Measurements from ENCODE around the gene CDH4. TPM values are rescaled to one million over a fixed set of nuclear protein-coding genes. Genes with fewer than 3 reads are reported as not detected.

Gene CDH4
- polyA plus RNA-seq, 4 donors, result 0.09 to 4.1 (median 0.25) TPM

DNA sequence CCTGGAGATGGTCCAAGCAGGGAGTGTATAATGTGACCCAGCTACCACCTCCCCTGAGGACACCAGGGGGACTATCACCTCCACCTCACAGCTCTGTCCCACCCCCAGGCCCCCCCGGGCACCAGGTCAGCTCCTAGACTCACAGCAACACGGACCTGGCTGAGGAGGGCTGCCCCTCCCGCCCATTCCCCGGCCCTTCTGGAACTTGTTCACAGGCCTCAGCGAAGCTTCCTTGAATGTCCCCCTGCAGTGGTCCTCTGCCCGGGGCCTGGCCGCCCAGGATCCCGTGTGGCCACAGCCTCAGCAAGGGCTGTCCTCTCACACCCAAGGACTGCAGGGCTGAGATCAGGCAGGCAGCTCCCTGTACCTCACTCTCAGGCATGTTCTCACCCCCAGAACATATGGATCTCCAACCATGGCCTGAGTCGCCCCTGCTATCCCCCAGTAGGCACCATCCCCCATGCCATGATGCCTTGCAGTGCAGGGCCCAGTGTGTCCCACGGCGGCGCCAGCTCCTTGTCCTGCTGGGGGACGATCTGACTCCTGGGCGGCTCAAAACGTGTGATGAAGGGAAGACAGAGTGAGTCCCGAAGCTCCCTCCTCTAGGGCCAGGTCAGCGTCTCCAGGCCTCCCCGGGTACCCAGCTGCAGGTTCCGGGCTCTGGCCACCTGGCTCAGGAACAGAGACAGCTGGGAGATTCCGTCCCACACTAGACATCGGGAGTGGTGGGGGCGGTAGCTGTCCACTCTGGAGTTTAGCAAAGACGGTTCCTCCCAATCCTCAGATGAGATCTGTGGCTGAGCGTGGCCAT, 655.2 kb downstream of the CDH4 start:
- Histone ChIP-seq H3K27me3 (ENCODE audit: control insufficient read depth in 3 of 3, insufficient read depth in 3 of 3, low read length in 3 of 3) (no peaks in the 10 kb centered on the region), H3K36me3 (ENCODE audit: control insufficient read depth in 3 of 3, insufficient read depth in 2 of 3, low read depth in 1 of 3, low read length in 3 of 3) (no peaks in the 10 kb centered on the region), H3K27ac (ENCODE audit: low read depth in 1 of 3, low read length in 2 of 3) (no peak overlapping the region), H3K9me3 (ENCODE audit: control insufficient read depth in 2 of 2, insufficient read depth in 1 of 2, low read depth in 1 of 2, low read length in 1 of 2) (peaks cover 0 to 2% of the 10 kb centered on the region in 2 donors), H3K4me3 (ENCODE audit: low read depth in 1 of 3, low read length in 3 of 3) (no peak overlapping the region), H3K4me1 (ENCODE audit: control insufficient read depth in 3 of 3, insufficient read depth in 2 of 3, low read depth in 1 of 3, low read length in 2 of 3) (no peaks in the 10 kb centered on the region)
- DNase-seq, result no peak
- WGBS, 3 donors, result 79 to 82% (median 81%) methylated on average over 24 of the region's 24 CpGs
- no peak for FAIRE-seq

DNA sequence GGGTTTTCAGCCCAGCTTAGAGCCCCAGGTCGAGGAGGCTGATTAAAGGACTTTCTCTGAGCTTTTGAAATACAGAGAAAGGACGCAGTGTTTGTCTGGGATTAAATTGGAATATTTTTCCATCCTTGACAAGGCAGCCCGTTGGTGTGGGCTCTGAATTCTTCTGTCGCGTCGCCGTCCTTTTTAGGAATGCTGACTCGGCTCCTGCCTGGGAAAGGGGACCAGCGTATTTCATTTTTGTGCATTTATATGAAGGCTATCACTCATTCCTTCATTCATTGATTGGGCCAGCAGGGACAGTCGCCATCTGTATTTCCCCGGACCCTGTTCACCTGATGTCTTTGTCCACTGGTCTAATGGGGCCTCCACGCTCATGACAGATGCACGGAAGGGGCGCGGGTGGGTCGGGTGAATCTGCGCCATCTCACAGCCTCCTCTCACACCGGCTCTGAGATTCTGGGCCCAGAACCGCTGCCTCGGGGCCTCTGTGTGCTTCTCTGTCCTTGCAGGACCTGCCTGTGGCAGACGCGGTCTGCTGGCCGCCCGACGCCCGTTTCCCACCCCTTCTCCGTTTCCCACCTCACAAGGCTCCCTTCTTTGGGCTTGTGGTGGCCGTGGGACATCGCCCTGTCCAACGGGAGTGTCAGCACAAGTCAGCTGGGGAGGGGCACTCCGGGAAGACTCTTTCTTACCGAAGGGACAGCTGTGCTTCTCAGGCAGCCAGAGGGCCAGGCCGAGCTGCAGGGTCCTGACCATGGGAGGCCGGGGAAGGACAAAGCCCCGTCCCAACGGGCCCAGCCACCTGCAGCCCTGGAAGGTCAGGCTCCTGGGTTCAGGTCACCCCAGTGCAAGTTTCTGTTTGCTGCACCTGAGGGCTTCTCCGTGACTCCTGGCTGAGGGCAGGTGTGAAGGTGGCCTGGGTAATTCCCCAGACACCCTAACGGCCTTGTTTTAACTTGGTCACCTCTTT, 656.3 kb downstream of the CDH4 start:
- Histone ChIP-seq H3K27me3 (ENCODE audit: control insufficient read depth in 3 of 3, insufficient read depth in 3 of 3, low read length in 3 of 3) (no peaks in the 10 kb centered on the region), H3K9me3 (ENCODE audit: control insufficient read depth in 2 of 2, insufficient read depth in 1 of 2, low read depth in 1 of 2, low read length in 1 of 2) (peaks cover 0 to 2% of the 10 kb centered on the region in 2 donors), H3K4me1 (ENCODE audit: control insufficient read depth in 3 of 3, insufficient read depth in 2 of 3, low read depth in 1 of 3, low read length in 2 of 3) (no peaks in the 10 kb centered on the region), H3K27ac (ENCODE audit: low read depth in 1 of 3, low read length in 2 of 3) (no peak overlapping the region), H3K4me3 (ENCODE audit: low read depth in 1 of 3, low read length in 3 of 3) (no peak overlapping the region), H3K36me3 (ENCODE audit: control insufficient read depth in 3 of 3, insufficient read depth in 2 of 3, low read depth in 1 of 3, low read length in 3 of 3) (no peaks in the 10 kb centered on the region)
- DNase-seq (no peak), FAIRE-seq (no peak)
- 71 to 78% (median 72%) methylated on average over 38 of the region's 38 CpGs for WGBS, 3 donors

- no peaks in the 10 kb centered on the region for H3K27me3 ChIP-seq (ENCODE audit: control insufficient read depth in 3 of 3, insufficient read depth in 3 of 3, low read length in 3 of 3)
- WGBS, 3 donors, result 77 to 82% (median 78%) methylated on average over 9 of the region's 9 CpGs
- no peak overlapping the region for H3K27ac ChIP-seq (ENCODE audit: low read depth in 1 of 3, low read length in 2 of 3)
- H3K36me3 ChIP-seq (ENCODE audit: control insufficient read depth in 3 of 3, insufficient read depth in 2 of 3, low read depth in 1 of 3, low read length in 3 of 3), result no peaks in the 10 kb centered on the region
- no peak overlapping the region for H3K4me3 ChIP-seq (ENCODE audit: low read depth in 1 of 3, low read length in 3 of 3)
- H3K9me3 ChIP-seq (ENCODE audit: control insufficient read depth in 2 of 2, insufficient read depth in 1 of 2, low read depth in 1 of 2, low read length in 1 of 2), result peaks cover 0 to 2% of the 10 kb centered on the region in 2 donors
- no peak for DNase-seq
- no peak for FAIRE-seq
- H3K4me1 ChIP-seq (ENCODE audit: control insufficient read depth in 3 of 3, insufficient read depth in 2 of 3, low read depth in 1 of 3, low read length in 2 of 3), result no peaks in the 10 kb centered on the region
These were observed 657.0 kb downstream of the CDH4 start for GRCh38 chr20:61909028-61909427.

- H3K36me3 ChIP-seq (ENCODE audit: control insufficient read depth in 3 of 3, insufficient read depth in 2 of 3, low read depth in 1 of 3, low read length in 3 of 3), result no peaks in the 10 kb centered on the region
- whole genome bisulfite sequencing, 3 donors, result 47 to 72% (median 56%) methylated on average over 14 of the region's 14 CpGs
- no peaks in the 10 kb centered on the region for H3K4me1 ChIP-seq (ENCODE audit: control insufficient read depth in 3 of 3, insufficient read depth in 2 of 3, low read depth in 1 of 3, low read length in 2 of 3)
- H3K27me3 ChIP-seq (ENCODE audit: control insufficient read depth in 3 of 3, insufficient read depth in 3 of 3, low read length in 3 of 3), result no peaks in the 10 kb centered on the region
- H3K27ac ChIP-seq (ENCODE audit: low read depth in 1 of 3, low read length in 2 of 3), result no peak overlapping the region
- no peak for DNase-seq
- peaks cover 0 to 2% of the 10 kb centered on the region in 2 donors for H3K9me3 ChIP-seq (ENCODE audit: control insufficient read depth in 2 of 2, insufficient read depth in 1 of 2, low read depth in 1 of 2, low read length in 1 of 2)
- no peak overlapping the region for H3K4me3 ChIP-seq (ENCODE audit: low read depth in 1 of 3, low read length in 3 of 3)
- FAIRE-seq, result no peak
These were observed 657.8 kb downstream of the CDH4 start for GRCh38 chr20:61909821-61910220.

- H3K4me3 ChIP-seq (ENCODE audit: low read depth in 1 of 3, low read length in 3 of 3), result no peak overlapping the region
- peaks cover 0 to 2% of the 10 kb centered on the region in 2 donors for H3K9me3 ChIP-seq (ENCODE audit: control insufficient read depth in 2 of 2, insufficient read depth in 1 of 2, low read depth in 1 of 2, low read length in 1 of 2)
- 68 to 70% (median 69%) methylated on average over 7 of the region's 7 CpGs for WGBS, 3 donors
- no peak overlapping the region for H3K27ac ChIP-seq (ENCODE audit: low read depth in 1 of 3, low read length in 2 of 3)
- H3K4me1 ChIP-seq (ENCODE audit: control insufficient read depth in 3 of 3, insufficient read depth in 2 of 3, low read depth in 1 of 3, low read length in 2 of 3), result no peaks in the 10 kb centered on the region
- FAIRE-seq (no peak), DNase-seq (no peak)
- H3K36me3 ChIP-seq (ENCODE audit: control insufficient read depth in 3 of 3, insufficient read depth in 2 of 3, low read depth in 1 of 3, low read length in 3 of 3), result no peaks in the 10 kb centered on the region
- no peaks in the 10 kb centered on the region for H3K27me3 ChIP-seq (ENCODE audit: control insufficient read depth in 3 of 3, insufficient read depth in 3 of 3, low read length in 3 of 3)
These were observed 659.8 kb downstream of the CDH4 start for GRCh38 chr20:61911824-61912223.

GRCh38 chr20:61912665-61913422, 660.8 kb downstream of the CDH4 start:
- no peak for FAIRE-seq
- DNase-seq, result no peak
- Histone ChIP-seq H3K4me3 (ENCODE audit: low read depth in 1 of 3, low read length in 3 of 3) (no peak overlapping the region), H3K27me3 (ENCODE audit: control insufficient read depth in 3 of 3, insufficient read depth in 3 of 3, low read length in 3 of 3) (no peaks in the 10 kb centered on the region), H3K27ac (ENCODE audit: low read depth in 1 of 3, low read length in 2 of 3) (no peak overlapping the region), H3K36me3 (ENCODE audit: control insufficient read depth in 3 of 3, insufficient read depth in 2 of 3, low read depth in 1 of 3, low read length in 3 of 3) (no peaks in the 10 kb centered on the region), H3K9me3 (ENCODE audit: control insufficient read depth in 2 of 2, insufficient read depth in 1 of 2, low read depth in 1 of 2, low read length in 1 of 2) (peaks cover 0 to 2% of the 10 kb centered on the region in 2 donors), H3K4me1 (ENCODE audit: control insufficient read depth in 3 of 3, insufficient read depth in 2 of 3, low read depth in 1 of 3, low read length in 2 of 3) (no peaks in the 10 kb centered on the region)
- 73 to 80% (median 73%) methylated on average over 21 of the region's 21 CpGs for WGBS, 3 donors

DNA sequence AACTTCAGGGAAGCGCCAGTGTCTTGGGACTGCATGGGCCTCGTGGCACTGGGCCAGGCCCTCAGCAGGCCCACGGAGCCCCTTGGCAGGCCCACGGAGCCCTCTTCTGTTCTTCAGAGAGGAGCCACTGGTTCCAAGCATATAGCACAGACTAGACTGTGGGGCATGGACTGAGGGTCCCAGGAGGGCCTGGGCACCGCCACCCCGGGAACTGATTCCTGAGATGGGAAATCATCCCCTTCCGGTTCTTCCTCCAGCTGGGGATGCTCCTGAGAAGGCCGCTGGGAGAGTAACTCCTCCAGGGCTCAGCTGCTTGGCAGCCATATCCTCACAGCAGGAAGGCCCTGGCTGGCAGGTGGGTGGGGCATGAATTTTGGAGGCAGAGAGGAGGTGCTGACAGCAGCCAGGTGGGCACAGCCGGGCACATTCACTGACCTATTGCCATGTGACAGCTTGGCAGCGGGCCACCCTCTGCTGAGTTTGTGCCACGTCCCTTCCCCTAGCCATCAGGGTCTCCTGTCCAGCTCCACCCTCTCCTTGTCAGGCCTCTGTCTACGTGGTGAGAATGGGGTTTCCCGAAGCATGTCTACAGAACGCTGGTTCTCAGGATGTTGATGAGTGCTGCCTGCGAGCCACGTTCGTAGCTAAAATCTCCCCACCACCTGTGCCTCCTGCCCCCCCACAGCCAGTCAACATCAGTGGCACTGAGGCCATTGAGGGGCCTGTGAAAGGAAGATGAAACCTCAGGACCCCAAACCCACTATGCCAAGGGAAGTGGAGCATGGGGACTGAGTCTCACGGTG, 661.6 kb downstream of the CDH4 start:
- no peak overlapping the region for H3K27ac ChIP-seq (ENCODE audit: low read depth in 1 of 3, low read length in 2 of 3)
- no peak for DNase-seq
- H3K36me3 ChIP-seq (ENCODE audit: control insufficient read depth in 3 of 3, insufficient read depth in 2 of 3, low read depth in 1 of 3, low read length in 3 of 3), result no peaks in the 10 kb centered on the region
- H3K4me3 ChIP-seq (ENCODE audit: low read depth in 1 of 3, low read length in 3 of 3), result no peak overlapping the region
- H3K27me3 ChIP-seq (ENCODE audit: control insufficient read depth in 3 of 3, insufficient read depth in 3 of 3, low read length in 3 of 3), result no peaks in the 10 kb centered on the region
- 66 to 74% (median 71%) methylated on average over 18 of the region's 18 CpGs for WGBS, 3 donors
- no peak for FAIRE-seq
- no peaks in the 10 kb centered on the region for H3K4me1 ChIP-seq (ENCODE audit: control insufficient read depth in 3 of 3, insufficient read depth in 2 of 3, low read depth in 1 of 3, low read length in 2 of 3)
- peaks cover 0 to 2% of the 10 kb centered on the region in 2 donors for H3K9me3 ChIP-seq (ENCODE audit: control insufficient read depth in 2 of 2, insufficient read depth in 1 of 2, low read depth in 1 of 2, low read length in 1 of 2)
